ENCODE results near the gene RNF8.

GRCh38 chr6:37426945-37427510, 73.2 kb downstream of the RNF8 start:
- TF ChIP-seq ELK1 (IDR thresholded peaks at IDR 0.05; ENCODE audit: borderline replicate concordance, low read depth, low read length): no peak
- TF ChIP-seq CTCF (conservative IDR thresholded peaks at IDR 0.05; ENCODE audit: low read depth, low read length): no peak
- no peak for TF ChIP-seq POLR2A (IDR thresholded peaks at IDR 0.05; ENCODE audit: low read depth, low read length)
- no peak for TF ChIP-seq RAD21 (IDR thresholded peaks at IDR 0.05; ENCODE audit: low read length)
- TF ChIP-seq MAZ (IDR thresholded peaks at IDR 0.05; ENCODE audit: borderline replicate concordance, low read depth, low read length): no peak

Data from IMR-90 (cell line).